Cerebellar nuclear complex (tissue), 1 donor: ENCODE measurements around the gene IRF4.

ENCODE experiments used
- DNase-seq, 2 experiments: peaks; one replicate each; lab custom pipeline; 2025; lab: John Stamatoyannopoulos, UW

The IRF4 gene

DNA sequence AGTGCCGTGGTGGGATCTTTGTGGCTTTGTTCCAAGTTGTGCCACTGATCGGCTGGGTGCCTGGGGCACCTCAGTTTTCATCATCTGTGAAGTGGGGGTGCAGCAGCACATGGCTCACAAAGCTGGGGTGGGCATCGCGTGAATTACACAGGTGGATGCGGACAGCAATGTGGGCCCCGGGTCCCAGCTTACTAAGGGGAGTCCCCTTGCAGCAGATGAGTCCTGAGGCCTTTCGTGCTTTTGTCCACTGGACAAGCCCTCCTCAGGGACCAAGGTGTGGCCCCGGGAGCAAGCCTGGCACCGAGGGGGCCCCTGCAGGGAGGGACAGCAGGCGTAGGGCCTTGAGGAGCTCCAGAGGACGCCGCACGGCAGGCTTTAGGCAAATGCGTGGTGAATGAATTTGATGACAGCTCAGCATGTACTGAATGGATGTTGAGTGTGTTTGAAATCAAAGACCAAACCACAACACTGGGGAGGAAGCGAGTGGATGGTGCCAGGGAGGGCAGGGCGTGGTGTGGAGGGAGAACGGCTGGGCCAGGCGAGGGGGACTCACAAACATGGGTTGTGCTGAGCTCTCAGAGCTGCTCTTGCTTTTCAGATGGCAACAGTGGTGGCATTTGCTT is 53.2 kb downstream of the IRF4 start:
- no peak for DNase-seq

DNA sequence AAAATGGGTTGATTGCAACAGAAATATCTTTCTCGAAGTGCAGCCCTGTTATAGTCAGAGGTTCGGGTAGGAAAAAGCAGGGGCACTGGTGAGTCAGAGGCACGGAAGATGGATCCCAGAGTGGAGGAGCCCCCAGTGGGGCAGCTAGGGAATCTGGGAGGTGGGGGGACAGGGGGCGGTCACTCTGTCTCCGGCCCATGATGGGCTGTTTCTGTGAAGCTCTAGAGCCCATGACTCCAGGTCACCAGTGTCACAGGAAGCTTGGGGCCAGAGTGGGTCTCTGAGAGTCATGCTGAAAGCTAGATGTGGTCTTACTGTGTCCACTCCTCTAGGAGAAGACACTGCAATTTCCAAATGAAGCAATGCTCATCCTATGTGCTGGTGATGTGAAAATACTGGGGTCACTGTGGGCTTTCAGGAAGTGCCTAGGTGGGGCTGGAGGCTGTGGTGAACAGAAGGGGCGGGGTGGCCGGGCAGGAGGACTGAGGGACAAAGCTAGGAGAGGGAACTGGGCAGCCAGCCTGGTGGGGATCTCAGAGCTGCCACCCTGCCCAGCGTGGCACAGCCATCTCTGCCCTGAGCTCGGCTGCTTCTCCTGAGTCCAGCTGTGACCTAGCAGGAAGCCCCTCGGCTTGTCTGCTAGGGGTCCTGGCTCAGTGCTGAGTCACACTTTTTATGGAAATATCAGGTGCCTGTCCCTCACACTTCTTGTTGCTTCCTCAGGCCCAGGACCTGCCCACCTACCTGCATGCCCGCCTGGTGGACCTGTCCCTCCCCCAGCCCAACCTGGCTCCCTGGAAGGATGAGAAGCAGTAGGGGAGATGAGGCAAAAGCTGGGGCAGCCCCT is 54.2 kb downstream of the IRF4 start:
- no peak for DNase-seq

DNA sequence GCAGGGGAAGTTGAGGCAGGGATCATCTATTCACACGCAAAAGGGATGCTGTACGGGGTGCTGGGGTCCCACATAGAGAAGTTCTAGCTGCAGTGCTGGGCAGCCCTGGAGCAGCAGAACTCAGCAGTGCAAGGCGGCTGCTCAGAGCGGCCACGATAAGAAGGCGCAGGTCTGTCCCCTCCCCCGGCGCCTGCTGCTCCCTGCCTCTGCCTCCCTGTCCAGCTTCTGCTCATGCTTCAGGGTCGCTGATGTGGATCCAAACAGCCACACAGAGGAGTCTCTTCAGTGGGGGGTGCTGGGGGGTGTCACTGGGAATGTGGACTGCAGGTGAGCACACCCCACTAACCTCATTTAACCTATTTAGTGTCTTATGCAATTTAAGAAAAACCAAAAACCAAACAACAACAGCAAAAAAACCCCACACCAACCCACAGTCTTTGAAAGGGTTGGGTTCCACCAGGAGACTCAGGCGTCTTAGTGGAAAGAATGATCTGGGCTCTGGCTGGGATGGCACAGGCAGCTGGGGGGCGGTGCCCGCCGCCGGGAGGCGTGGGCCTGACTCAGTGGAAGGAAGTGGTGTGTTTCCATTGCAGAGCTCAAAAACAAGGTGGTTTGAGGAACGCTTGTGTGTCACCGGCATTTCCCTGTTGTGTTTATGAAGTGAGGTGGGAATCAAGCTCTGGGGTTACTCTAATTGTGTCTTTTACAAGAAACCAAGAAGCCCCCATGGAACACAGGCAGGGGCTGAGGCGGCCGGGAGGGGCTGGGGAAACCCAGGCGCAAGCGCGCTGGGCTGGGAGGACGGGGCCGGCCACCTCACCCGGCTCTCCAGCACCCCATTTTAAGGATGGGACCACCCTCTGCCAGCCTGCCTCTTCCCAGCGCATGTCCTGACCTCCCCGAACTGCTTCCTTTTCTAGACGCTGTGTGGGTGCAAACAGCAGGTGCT is 55.1 kb downstream of the IRF4 start:
- no peak for DNase-seq

DNA sequence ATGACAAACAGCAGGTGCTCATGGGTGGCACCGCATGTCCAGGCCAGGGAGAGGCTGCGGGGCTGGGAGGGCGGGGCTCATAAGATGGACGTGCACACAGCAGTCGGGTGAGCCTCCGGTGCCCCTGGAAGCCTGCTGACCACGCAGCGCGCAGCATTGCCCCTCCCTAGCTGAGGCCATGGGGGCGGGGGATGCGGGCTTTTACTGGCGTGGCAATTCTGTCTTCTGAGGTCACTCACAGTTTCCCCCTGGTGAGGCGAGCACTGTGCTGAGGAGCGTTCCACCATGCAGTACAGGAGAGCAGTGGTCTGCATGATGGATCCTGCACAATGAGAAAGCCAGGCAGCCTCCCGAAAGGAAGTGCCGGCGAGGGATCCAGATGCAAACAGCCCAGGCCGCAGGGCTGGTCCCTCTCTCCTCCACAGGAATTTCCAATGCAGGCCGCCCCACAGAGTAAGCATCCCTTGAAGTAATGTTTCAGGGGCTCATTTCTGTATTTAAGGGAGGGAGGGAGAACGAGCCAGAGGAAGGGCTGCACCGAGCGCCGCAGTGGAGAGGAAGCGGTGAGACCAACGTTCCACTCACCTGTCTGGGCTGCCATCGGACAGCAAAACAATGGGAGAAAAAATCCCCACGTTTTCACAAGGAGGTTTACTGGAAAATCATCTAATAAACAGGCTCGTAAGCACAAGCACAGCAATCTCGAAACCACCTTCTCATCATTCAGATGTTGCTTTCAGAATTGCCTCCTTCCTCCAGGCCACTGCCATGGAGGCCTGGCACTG is 56.0 kb downstream of the IRF4 start:
- DNase-seq: no peak

DNA sequence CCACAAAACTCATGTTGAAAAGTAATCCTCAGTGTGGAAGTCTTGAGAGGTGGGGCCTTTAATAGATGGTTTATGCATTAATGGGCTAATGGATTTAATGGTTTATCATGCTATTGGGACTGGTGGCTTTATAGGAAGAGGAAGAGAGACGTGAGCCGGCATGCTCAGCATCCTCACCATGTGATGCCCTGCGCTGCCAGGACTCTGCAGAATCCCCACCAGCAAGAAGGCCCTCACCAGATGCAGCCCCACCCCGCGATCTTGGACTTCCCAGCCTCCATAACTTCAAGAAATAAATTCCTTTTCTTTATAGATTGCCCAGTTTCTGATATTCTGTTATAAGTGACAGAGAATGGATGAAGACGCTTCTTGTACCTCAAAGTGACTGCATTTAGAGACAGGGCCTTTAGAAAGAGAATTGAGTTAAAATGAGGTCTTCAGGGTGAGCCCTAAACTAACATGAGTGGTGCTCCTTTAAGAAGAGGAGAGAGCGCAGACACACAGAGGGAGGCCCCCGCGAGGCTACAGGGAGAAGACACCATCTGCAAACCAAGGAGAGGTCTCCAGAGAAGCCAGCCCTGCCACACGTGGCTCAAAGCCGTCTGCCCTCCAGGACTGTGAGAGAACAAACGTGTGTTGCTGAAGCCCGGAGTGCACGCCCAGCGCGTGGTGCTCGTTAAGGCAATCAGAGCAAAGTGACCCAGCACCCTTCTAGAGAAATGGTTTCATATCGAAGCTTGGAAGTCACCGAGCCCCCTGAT is 56.9 kb downstream of the IRF4 start:
- DNase-seq: no peak

DNA sequence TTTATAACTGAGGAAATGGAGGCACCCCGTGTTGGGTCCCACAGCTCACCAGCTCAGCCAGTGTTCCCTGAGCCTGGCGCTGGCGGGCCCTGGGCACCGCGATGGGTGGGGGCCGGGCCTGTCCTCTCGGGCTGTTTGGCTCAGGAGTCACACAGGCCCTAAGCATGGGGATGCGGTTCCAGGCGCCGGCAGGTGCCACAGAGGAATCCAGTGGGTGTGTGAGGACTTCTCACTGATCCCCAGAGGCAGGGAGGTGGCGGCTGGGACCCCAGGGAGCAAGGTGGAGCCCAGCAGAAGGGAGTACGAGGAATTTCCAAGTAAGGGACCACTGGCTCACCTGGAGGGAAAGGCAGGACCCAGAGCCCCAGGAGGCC is 57.5 kb downstream of the IRF4 start:
- DNase-seq: no peak

DNA sequence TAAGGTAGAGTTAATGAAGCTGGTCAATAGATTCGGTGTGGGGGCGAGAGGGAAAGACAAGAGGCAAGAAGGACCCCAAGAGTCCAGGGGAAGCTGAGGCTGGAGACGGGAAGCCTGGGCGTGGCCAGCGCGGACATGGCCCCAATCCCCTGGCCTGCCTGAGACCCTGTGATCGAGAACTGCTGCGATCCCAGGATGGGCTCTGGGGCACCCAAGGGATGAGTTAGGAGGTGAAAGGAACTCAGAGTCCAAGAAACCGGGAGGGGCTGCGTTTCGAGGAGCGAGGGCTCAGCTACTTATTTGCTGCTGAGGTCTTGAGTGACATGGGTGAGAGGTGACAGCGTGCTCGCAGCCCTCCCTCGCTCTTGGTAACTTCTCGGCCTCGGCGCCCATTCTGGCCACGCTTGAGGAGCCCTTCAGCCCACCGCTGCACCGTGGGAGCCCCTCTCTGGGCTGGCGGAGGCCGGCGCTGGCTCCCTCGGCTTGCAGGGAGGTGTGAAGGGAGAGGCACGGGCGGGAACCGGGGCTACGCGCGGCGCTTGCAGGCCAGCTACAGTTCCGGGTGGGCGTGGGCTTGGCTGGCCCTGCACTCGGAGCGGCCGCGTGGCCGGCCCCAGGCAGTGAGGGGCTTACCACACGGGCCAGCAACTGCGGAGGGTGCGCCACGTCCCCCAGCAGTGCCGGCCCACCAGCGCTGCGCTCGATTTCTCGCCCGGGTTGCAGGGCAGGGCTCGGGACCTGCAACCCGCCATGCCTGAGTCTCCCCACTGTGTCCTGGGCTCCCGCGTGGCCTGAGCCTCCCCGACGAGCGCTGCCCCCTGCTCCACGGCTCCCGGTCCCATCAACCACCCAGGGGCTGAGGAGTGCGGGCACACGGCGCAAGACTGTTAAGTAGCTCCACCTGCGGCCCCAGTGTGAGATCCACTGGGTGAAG is 58.2 kb downstream of the IRF4 start:
- DNase-seq: no peak

DNA sequence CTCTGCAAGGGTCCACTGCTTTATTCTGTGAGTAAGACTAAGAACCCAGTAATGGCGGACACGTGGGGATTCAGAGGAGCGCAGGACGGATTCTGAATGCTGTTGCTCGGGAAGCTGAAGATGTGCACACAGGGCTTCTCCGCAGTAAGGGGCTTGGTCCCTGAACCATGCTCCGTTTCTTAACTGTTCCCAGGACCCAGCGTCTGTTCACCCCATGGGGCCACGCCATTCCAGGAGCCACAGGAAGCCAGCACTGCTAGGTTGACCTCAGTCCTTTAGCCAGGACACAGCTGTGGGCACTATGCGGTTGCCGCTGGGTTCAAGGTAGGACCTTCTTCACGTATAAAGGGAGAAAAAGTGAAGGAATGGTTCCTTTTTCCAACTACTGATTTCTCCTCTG is 59.8 kb downstream of the IRF4 start:
- no peak for DNase-seq

DNA sequence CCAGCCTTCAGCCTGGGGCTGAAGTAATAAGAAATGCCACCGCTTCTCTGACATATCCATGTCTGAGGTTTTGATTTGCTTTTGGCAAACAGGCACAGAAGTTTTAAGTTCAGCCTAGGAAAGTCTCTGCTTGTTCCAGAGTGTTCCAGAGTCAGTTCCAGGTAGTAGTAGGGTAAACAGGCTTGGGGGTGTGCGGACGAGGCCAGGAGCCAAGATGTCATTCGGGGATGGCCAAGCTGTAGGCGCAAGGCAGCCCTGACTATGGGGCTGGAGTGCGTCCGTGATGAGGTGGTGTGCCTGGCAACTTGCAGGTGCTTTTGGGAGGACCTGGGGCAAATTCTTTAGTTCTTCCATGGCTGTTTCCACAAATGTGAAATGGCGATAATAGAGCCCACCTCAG is 60.3 kb downstream of the IRF4 start:
- DNase-seq: no peak

DNA sequence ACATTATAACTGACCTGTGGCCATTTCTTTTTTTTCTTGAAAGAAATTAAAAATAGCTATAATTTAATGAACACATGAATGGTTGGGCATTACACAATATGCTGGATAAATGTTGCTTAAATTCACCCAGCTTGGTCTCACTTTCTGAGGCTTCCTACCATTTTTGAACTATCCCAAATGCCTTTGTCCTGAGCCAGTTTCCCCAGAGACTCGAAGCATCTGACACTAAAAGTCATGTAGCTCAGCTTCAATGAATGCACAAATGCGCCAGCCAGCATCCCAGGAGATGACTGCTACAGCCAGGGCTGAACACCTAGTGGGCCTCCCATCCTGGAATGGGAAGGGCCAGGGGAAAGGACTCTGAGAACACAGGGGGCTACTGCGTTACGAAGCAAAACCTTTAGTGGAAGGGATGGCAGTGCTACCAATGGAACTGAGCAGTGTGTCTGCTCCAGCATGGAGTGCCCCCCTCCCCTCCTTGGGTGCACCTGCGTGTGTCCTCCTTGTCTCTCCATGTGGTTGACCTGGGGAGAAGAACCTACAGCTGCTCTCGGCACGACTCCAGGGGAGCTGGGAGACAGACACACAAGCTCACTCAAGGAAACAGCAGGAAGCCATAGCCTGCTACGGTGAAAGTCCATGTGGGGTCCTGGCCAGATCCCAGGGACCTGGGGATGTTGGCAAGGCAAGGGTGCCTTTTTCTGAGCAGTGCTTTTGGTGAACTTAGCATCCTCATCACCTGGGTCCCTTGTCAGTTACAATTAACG is 60.9 kb downstream of the IRF4 start:
- DNase-seq: no peak

DNA sequence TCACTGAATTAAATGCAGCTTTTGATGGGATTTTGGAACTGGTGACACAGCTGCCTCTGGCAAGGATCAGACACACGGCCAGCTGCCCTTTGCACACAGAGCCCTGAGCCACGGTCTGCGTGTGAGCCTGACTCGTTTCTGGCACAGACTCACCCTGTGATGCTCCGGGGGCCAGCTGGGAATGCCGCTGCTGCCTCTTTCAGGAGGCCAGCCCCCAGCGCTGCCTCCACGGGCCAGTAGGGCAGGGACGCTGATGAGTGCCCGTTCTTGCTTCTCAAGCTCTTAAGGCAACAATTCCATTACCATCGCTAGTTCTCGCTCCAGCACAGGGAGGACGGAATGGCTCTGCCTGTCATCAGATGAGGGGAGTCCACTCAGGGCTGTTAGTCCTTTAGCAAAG is 61.6 kb downstream of the IRF4 start:
- no peak for DNase-seq

DNA sequence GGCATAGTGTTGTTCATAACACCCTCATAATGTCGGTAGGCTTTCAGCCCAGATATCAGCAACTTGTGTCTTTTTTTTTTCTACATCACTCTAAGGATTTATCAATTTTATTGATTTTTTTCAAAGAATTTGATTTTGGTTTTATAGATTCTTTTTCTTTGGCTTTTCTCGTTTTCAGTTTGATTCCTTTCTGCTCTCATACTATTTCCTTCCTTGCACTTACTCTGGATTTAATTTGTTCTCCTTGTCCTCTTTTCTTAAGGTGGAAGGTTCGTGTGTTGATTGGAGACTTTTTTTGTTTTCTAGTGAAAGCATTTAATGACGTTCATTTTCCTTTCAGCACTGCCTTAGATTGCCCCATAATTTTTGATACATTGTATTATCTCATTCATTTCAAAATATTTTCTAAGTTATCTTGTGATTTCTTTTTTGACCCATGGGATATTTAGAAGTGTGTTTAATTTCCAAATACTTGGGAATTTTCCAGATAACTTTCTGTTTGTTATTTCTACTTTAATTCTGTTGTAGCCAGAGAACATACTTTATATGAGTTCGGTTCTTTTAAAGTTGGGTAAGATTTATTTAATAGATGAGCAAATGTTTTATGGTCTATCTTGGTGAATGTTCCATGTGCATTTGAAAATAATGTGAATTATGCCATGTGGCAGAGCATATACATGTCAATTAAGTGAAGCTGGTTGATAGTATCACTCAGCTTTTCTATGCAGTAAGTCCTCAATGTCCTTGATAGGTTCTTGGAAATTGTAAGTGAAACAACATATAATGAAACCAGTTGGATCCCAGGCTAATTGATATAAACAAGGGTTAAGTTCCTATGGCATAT is 62.8 kb downstream of the IRF4 start:
- DNase-seq: no peak

DNA sequence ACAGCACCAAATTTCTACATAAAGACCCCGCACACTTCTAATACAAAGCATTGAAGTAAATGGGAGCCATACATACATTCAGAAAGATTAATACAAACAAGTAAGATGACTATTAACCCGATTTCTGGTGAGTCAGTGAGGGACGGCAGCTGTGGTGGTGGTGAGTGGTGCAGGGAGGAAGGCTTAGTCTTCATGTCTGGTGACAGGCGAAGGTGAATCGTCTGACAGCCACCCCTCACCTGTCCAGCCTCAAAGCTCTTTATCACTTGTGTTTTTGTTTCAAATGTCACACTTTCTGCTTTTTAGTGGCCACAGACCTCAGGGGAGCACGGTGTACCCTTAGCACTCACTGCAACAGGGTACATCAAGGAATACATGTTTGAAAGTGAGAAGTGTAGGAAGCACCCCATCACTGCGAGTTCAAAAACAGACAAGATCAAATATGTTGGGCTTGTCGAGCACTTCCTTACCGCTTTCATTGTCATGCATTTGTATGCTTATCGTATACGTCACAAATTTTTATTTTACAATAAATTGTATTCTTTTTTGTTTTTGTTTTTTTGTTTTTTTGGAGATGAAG is 63.5 kb downstream of the IRF4 start:
- DNase-seq: no peak

DNA sequence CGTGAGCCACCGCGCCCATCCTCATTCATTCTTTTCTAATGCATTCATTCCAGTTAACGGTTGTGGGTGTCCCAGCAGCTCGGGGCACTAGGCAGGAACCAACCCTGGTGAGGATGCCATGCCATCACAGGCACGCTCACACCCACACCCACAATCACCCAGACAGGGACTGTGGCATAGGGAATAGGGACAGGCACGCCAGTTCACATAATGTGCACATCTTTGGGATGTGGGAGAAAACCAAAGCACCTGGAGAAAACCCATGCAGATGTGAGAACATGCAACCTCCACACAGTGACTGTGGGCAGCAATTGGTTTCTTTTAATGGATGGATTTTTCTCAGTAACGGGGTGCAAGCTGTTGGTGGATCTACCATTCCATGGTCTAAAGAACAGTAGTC is 64.3 kb downstream of the IRF4 start:
- DNase-seq: no peak

DNA sequence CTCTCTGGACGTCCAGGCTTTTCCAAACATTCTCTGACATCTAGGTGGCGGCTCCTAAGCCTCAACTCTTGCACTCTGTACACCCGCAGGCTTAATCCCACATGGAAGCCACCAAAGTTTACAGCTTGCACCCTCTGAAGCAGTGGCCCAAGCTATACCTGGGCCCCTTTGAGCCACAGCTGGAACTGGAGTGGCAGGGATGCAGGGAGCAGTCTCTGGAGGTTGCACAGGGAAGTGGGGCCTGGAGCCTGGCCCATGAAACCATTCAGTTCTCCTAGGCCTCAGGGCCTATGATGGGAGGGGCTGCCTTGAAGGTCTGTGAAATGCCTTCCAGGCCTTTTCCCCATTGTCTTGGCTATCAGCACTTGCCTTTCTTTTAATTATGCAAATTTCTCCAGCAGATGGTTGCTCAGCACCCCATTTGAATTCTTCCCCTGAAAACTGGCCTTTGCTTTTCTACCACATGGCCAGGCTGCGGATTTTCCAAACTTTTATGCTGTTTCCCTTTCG is 64.9 kb downstream of the IRF4 start:
- DNase-seq: no peak

DNA sequence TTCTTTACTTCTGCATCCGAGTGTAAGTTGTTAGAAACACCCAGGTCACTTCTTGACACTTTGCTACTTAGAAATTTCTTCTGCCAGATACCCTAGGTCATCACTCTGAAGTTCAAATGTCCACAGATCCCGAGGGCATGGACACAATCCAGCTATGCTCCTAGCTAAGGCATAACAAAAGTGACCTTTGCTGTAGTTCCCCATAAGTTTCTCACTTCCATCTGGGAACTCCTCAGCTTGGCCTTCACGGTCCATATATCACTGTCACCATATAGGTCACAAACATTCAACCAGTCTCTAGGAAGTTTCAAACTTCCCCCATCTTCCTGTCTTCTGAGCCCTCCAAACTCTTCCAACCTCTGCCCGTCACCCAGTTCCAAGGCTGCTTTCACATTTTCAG is 65.3 kb downstream of the IRF4 start:
- DNase-seq: no peak
